Gastroesophageal sphincter (tissue), 4 donors: ENCODE measurements around the gene BOLA3. TPM values are rescaled to one million over a fixed set of nuclear protein-coding genes. Genes with fewer than 3 reads are reported as not detected.

Experiments used
- ATAC-seq: fragments of 150-250 bp; one replicate; pipeline ENCODE4 v1.9.1; 2016; ENCODE audit warnings: mild to moderate bottlenecking, moderate library complexity
- H3K27ac ChIP-seq, 4 donors: fragments of 200-600 bp; sonication (generic) in 3 of 4; 1 replicate in 3 of 4; 2 replicates in 1 of 4; pipeline ENCODE4 v1.5.1; 2016 to 2019
- H3K27me3 ChIP-seq: fragments of 200-600 bp; sonication (generic); one replicate; pipeline ENCODE4 v1.5.1; 2019
- H3K36me3 ChIP-seq, 2 donors: fragments of 200-600 bp; sonication (generic); one replicate each; pipeline ENCODE4 v1.5.1; 2019; ENCODE audit warnings: control low read depth in 1 of 2
- H3K4me1 ChIP-seq, 3 donors: fragments of 200-600 bp; sonication (generic); 1 replicate in 2 of 3; 2 replicates in 1 of 3; pipeline ENCODE4 v1.5.1; 2016 to 2019; ENCODE audit warnings: control low read depth in 2 of 3
- H3K4me3 ChIP-seq, 2 donors: fragments of 200-600 bp; sonication (generic); one replicate each; pipeline ENCODE4 v1.5.1; 2019; ENCODE audit warnings: mild to moderate bottlenecking in 1 of 2, moderate library complexity in 1 of 2
- H3K9me3 ChIP-seq, 3 donors: fragments of 200-600 bp; sonication (generic); one replicate each; pipeline ENCODE4 v1.5.1; 2017 to 2019; ENCODE audit warnings: control low read depth in 2 of 3
- CTCF ChIP-seq, 4 experiments: fragments of 200-600 bp in 2 of 4; fragments of 450-650 bp in 2 of 4; sonication (generic) in 1 of 4; IDR thresholded peaks; one replicate each; pipeline ENCODE4 v1.5.1; 2017 to 2019; ENCODE audit warnings: antibody characterized with exemption in 4 of 4, mild to moderate bottlenecking in 2 of 4, moderate library complexity in 2 of 4
- EP300 ChIP-seq: sonication (generic); formaldehyde crosslinking; IDR thresholded peaks from one replicate; pipeline ENCODE4 v1.6.1; 2017; ENCODE audit warnings: antibody characterized with exemption, mild to moderate bottlenecking
- POLR2A ChIP-seq, 2 donors: fragments of 450-650 bp; IDR thresholded peaks; one replicate each; pipeline ENCODE4 v1.6.1; 2017; ENCODE audit warnings: antibody characterized with exemption in 2 of 2, mild to moderate bottlenecking in 2 of 2, moderate library complexity in 1 of 2
- POLR2AphosphoS5 ChIP-seq: sonication (generic); formaldehyde crosslinking; IDR thresholded peaks from one replicate; pipeline ENCODE4 v1.6.1; 2017; ENCODE audit warnings: antibody characterized with exemption
- WGBS, 2 donors: methylation state at CpG; one replicate each; pipeline ENCODE4 v1.1.5; 2018; ENCODE audit warnings: low coverage in 1 of 2; 5-methylcytosine and 5-hydroxymethylcytosine counted together
- total RNA-seq, 4 donors: library from RNA; depleted of rRNA; stranded (reverse); fragments of >200 nt; gene quantifications; one replicate each; pipeline ENCODE4 v1.1.0, GENCODE V29; 2016

BOLA3 gene
- total RNA-seq, 4 donors from 2014 or later: 15.5 to 43.1 (median 30.5) TPM

- ATAC-seq: no peak
- TF ChIP-seq POLR2A (IDR thresholded peaks at IDR 0.05) (no peak), CTCF (IDR thresholded peaks at IDR 0.05) (no peak), POLR2AphosphoS5 (no peak), EP300 (no peak)
- H3K4me1 ChIP-seq: no peaks in the 10 kb centered on the region
- H3K36me3 ChIP-seq: peaks cover 0 to 67% of the 10 kb centered on the region in 2 donors
- H3K27ac ChIP-seq: no peak overlapping the region
- WGBS, 2 donors: 100% methylated on average over 3 of the region's 25 CpGs
- no peaks in the 10 kb centered on the region for H3K9me3 ChIP-seq
- H3K27me3 ChIP-seq: no peaks in the 10 kb centered on the region
- no peak overlapping the region for H3K4me3 ChIP-seq
Measured at GRCh38 chr2:74100254-74101216, 47.2 kb downstream of the BOLA3 start.

GRCh38 chr2:74099835-74100234 is 47.9 kb downstream of the BOLA3 start:
- H3K4me1 ChIP-seq: no peaks in the 10 kb centered on the region
- WGBS, 2 donors: no CpG with 5 or more reads among the region's 7 CpGs
- H3K27ac ChIP-seq: no peak overlapping the region
- TF ChIP-seq POLR2A (IDR thresholded peaks at IDR 0.05) (no peak), POLR2AphosphoS5 (no peak), EP300 (no peak), CTCF (IDR thresholded peaks at IDR 0.05) (no peak)
- H3K9me3 ChIP-seq: no peaks in the 10 kb centered on the region
- no peak overlapping the region for H3K4me3 ChIP-seq
- H3K27me3 ChIP-seq: no peaks in the 10 kb centered on the region
- no peak for ATAC-seq
- H3K36me3 ChIP-seq: peaks cover 0 to 74% of the 10 kb centered on the region in 2 donors

- ATAC-seq: no peak
- peaks cover 0 to 80% of the 10 kb centered on the region in 2 donors for H3K36me3 ChIP-seq
- H3K4me3 ChIP-seq: no peak overlapping the region
- no peak for TF ChIP-seq POLR2A (IDR thresholded peaks at IDR 0.05)
- TF ChIP-seq CTCF (IDR thresholded peaks at IDR 0.05): no peak
- no CpG with 5 or more reads among the region's 20 CpGs for WGBS, 2 donors
- H3K27me3 ChIP-seq: no peaks in the 10 kb centered on the region
- no peaks in the 10 kb centered on the region for H3K9me3 ChIP-seq
- H3K4me1 ChIP-seq: no peaks in the 10 kb centered on the region
- H3K27ac ChIP-seq: no peak overlapping the region
Measured at GRCh38 chr2:74099271-74099670, 48.4 kb downstream of the BOLA3 start.

- Histone ChIP-seq H3K4me1 (no peaks in the 10 kb centered on the region), H3K36me3 (peaks cover 0 to 88% of the 10 kb centered on the region in 2 donors), H3K27me3 (no peaks in the 10 kb centered on the region), H3K27ac (no peak overlapping the region), H3K9me3 (no peaks in the 10 kb centered on the region), H3K4me3 (no peak overlapping the region)
- 84 to 87% methylated on average over 6 of the region's 6 CpGs for WGBS, 2 donors
- no peak for ATAC-seq
- TF ChIP-seq EP300 (no peak), POLR2A (IDR thresholded peaks at IDR 0.05) (no peak), POLR2AphosphoS5 (no peak), CTCF (IDR thresholded peaks at IDR 0.05) (no peak)
Measured at GRCh38 chr2:74097574-74097973, 50.1 kb downstream of the BOLA3 start.

- no peak overlapping the region for H3K27ac ChIP-seq
- H3K4me3 ChIP-seq: no peak overlapping the region
- no peaks in the 10 kb centered on the region for H3K4me1 ChIP-seq
- no peak for TF ChIP-seq POLR2A (IDR thresholded peaks at IDR 0.05)
- no peak for TF ChIP-seq POLR2AphosphoS5
- no peak for TF ChIP-seq CTCF (IDR thresholded peaks at IDR 0.05)
- no peak for TF ChIP-seq EP300
- 78 to 90% methylated on average over 2 of the region's 2 CpGs for WGBS, 2 donors
- ATAC-seq: no peak
- peaks cover 0 to 88% of the 10 kb centered on the region in 2 donors for H3K36me3 ChIP-seq
- no peaks in the 10 kb centered on the region for H3K9me3 ChIP-seq
- H3K27me3 ChIP-seq: no peaks in the 10 kb centered on the region
Measured at GRCh38 chr2:74096052-74096451, 51.7 kb downstream of the BOLA3 start.
